HepG2 (cell line): ENCODE results near the gene SOX5. TPM values are rescaled to one million over a fixed set of nuclear protein-coding genes. Genes with fewer than 3 reads are reported as not detected.

Experiments used
- ATAC-seq: fragments of 200-7000 bp; cut with Tn5 transposase; 3 replicates; pipeline ENCODE4 v1.9.1; 2020; ENCODE audit warnings: mild to moderate bottlenecking, moderate library complexity
- BruUV-seq: library from RNA; stranded (reverse); fragments of 400-500 nt; replicated peaks from 2 replicates; lab custom pipeline; 2021; lab: Mats Ljungman, UMichigan
- CTCF ChIA-PET: fragments of 300-600 bp; formaldehyde crosslinking; extraction: SDS; loops from one replicate; lab custom pipeline; 2021; ENCODE audit warnings: low total read pairs, inconsistent platforms, low intra/inter-chr PET ratio; lab: Yijun Ruan, JAX
- POLR2A ChIA-PET: fragments of 350-600 bp; sonication (Branson Sonifier 250); formaldehyde crosslinking; loops from one replicate; lab custom pipeline; 2020; ENCODE audit warnings: antibody characterized with exemption, inconsistent platforms; lab: Yijun Ruan, JAX
- DNase-seq: peaks from one replicate; pipeline ENCODE4 v3.0.0-alpha.2; 2015; ENCODE audit warnings: low spot score
- FAIRE-seq: peaks from 3 replicates; lab custom pipeline; 2011; peaks lifted over from hg19 to GRCh38; lab: Jason Lieb, UNC
- H2AFZ ChIP-seq: one replicate; pipeline ENCODE4 v1.6.1; 2011; ENCODE audit warnings: low read length, inconsistent platforms
- H3K27ac ChIP-seq: fragments of 300-600 bp; 3 replicates; pipeline ENCODE4 v1.8.0; 2011; ENCODE audit warnings: mixed run types, mild to moderate bottlenecking, mixed read lengths, low read length, inconsistent platforms; ENCODE audit not compliant: insufficient read depth; ENCODE audit errors: extremely low read length
- H3K27me3 ChIP-seq, 2 experiments: fragments of 200-600 bp in 1 of 2; 2 replicates in 1 of 2; 3 replicates in 1 of 2; pipeline versions ENCODE4 v1.6.0 to v1.8.0; 2011; ENCODE audit warnings: low read length in 2 of 2, mild to moderate bottlenecking in 2 of 2, moderate library complexity in 2 of 2, inconsistent platforms in 1 of 2; ENCODE audit not compliant: insufficient read depth in 2 of 2, control insufficient read depth in 1 of 2
- H3K36me3 ChIP-seq, 2 experiments: fragments of 200-600 bp in 1 of 2; replicated peaks in 1 of 2; 2 replicates in 1 of 2; 3 replicates in 1 of 2; pipeline versions ENCODE4 v1.5.1 to v1.8.0; 2011; ENCODE audit warnings: low read length in 2 of 2, inconsistent platforms in 1 of 2; ENCODE audit not compliant: insufficient read depth in 2 of 2, control insufficient read depth in 1 of 2
- H3K4me1 ChIP-seq: 2 replicates; pipeline ENCODE4 v1.5.1; 2012; ENCODE audit warnings: low read length, inconsistent platforms; ENCODE audit not compliant: insufficient read depth
- H3K4me2 ChIP-seq: 2 replicates; pipeline ENCODE4 v1.6.0; 2011; ENCODE audit warnings: low read depth, low read length, inconsistent platforms
- H3K4me3 ChIP-seq, 3 experiments: fragments of 200-600 bp in 1 of 3; sonication (generic), shearing (Covaris generic) in 1 of 3; replicated peaks in 1 of 3; 2 replicates each; pipeline ENCODE4 v1.5.1; 2011 to 2016; ENCODE audit warnings: low read length in 3 of 3, inconsistent platforms in 2 of 3, low read depth in 2 of 3, mild to moderate bottlenecking in 2 of 3, control low read depth in 1 of 3, mixed read lengths in 1 of 3; ENCODE audit not compliant: insufficient read depth in 1 of 3
- H3K79me2 ChIP-seq: one replicate; pipeline ENCODE4 v1.6.1; 2011; ENCODE audit warnings: low read length, inconsistent platforms; ENCODE audit not compliant: insufficient read depth
- H3K9ac ChIP-seq: 2 replicates; pipeline ENCODE4 v1.6.0; 2011; ENCODE audit warnings: mild to moderate bottlenecking, low read depth, low read length, inconsistent platforms; ENCODE audit not compliant: insufficient read depth
- H3K9me3 ChIP-seq: 2 replicates; pipeline ENCODE4 v1.5.1; 2012; ENCODE audit warnings: mild to moderate bottlenecking, low read length
- H4K20me1 ChIP-seq: 2 replicates; pipeline ENCODE4 v1.6.0; 2011; ENCODE audit warnings: inconsistent platforms, mild to moderate bottlenecking, low read length, moderate library complexity; ENCODE audit not compliant: insufficient read depth
- FOXA1 ChIP-seq, 2 experiments: fragments of 450-650 bp in 1 of 2; sonication (generic) in 1 of 2; formaldehyde crosslinking in 1 of 2; IDR thresholded peaks; 2 replicates each; pipeline versions ENCODE4 v1.4.0 to v1.6.1; 2016 to 2020; ENCODE audit warnings: missing genetic modification reagents in 1 of 2
- FOXK1 ChIP-seq: sonication (generic); formaldehyde crosslinking; IDR thresholded peaks from 2 replicates; pipeline ENCODE4 v1.4.0; 2020; ENCODE audit warnings: low read depth, missing genetic modification reagents, borderline replicate concordance
- KAT8 ChIP-seq: IDR thresholded peaks from 2 replicates; pipeline ENCODE4 v1.6.1; 2016; ENCODE audit warnings: missing genetic modification reagents, missing compliant biosample characterization
- MYC ChIP-seq: sonication (generic); formaldehyde crosslinking; IDR thresholded peaks from 2 replicates; pipeline ENCODE4 v1.9.0; 2021; ENCODE audit warnings: missing genetic modification reagents, borderline replicate concordance
- PPARG ChIP-seq: conservative IDR thresholded peaks from 2 replicates; pipeline ENCODE4 v1.6.1; 2016; ENCODE audit warnings: missing biosample characterization, missing genetic modification reagents
- SKI ChIP-seq: fragments of 450-650 bp; IDR thresholded peaks from one replicate; pipeline ENCODE4 v1.6.1; 2018; ENCODE audit warnings: mild to moderate bottlenecking; ENCODE audit not compliant: partially characterized antibody
- SP2 ChIP-seq: sonication (generic); formaldehyde crosslinking; IDR thresholded peaks from 2 replicates; pipeline ENCODE4 v1.5.1; 2020; ENCODE audit warnings: mild to moderate bottlenecking, missing genetic modification reagents
- SPEN ChIP-seq: sonication (generic); formaldehyde crosslinking; IDR thresholded peaks from 2 replicates; pipeline ENCODE4 v1.5.1; 2020; ENCODE audit warnings: low read depth, mild to moderate bottlenecking, missing genetic modification reagents
- TGIF2 ChIP-seq: IDR thresholded peaks from 2 replicates; pipeline ENCODE4 v1.6.1; 2016; ENCODE audit warnings: control low read depth, missing compliant biosample characterization
- ZBTB20 ChIP-seq: sonication (generic); formaldehyde crosslinking; IDR thresholded peaks from 2 replicates; pipeline ENCODE4 v1.8.1; 2023; ENCODE audit warnings: missing genetic modification reagents, low read depth, mild to moderate bottlenecking, borderline replicate concordance
- ZNF709 ChIP-seq: sonication (generic); formaldehyde crosslinking; IDR thresholded peaks from 2 replicates; pipeline ENCODE4 v1.5.0; 2020; ENCODE audit warnings: mild to moderate bottlenecking, missing genetic modification reagents
- ZSCAN20 ChIP-seq: sonication (generic); formaldehyde crosslinking; IDR thresholded peaks from 2 replicates; pipeline ENCODE4 v1.4.0; 2020; ENCODE audit warnings: missing genetic modification reagents, mild to moderate bottlenecking, borderline replicate concordance
- WGBS: methylation state at CpG from one replicate; pipeline ENCODE4 v1.1.6; 2017; ENCODE audit warnings: low lambda C conversion rate; 5-methylcytosine and 5-hydroxymethylcytosine counted together
- in situ Hi-C: cut with HindIII; loops from 2 replicates; pipeline ENCODE4 v1.10.0; 2017; ENCODE audit warnings: low pct_unique_long_range_greater_than_20kb; ENCODE audit not compliant: extremely low pct_ligation_motif_present
- intact Hi-C: fragments of 100-400 bp; cut with micrococcal nuclease; formaldehyde crosslinking; loops from one replicate; pipeline ENCODE4 v1.10.0; 2022; ENCODE audit not compliant: unreplicated experiment
- polyA plus RNA-seq, 8 experiments: library from polyadenylated mRNA; depleted of rRNA in 3 of 8; stranded (reverse) in 7 of 8; unstranded in 1 of 8; fragments of >200 nt; fragmentation: Illumina TruSeq in 4 of 8; extraction: Trizol in 4 of 8; gene quantifications; 2 replicates each; pipeline versions ENCODE4 v1.2.1 to v1.2.3, GENCODE V29; 2011 to 2016; ENCODE audit warnings: low read depth in 4 of 8, missing spikeins in 1 of 8, mixed read lengths in 1 of 8; ENCODE audit not compliant: insufficient read depth in 1 of 8
- total RNA-seq, 5 experiments: library from RNA; depleted of rRNA; stranded (reverse); fragments of >200 nt; fragmentation: Illumina TruSeq; extraction: Trizol; gene quantifications; 2 replicates each; pipeline ENCODE4 v1.2.3, GENCODE V29; 2016; ENCODE audit warnings: low read depth in 1 of 5
- TF ChIP-seq, protein P1 (sequence below): sonication (generic); formaldehyde crosslinking; IDR thresholded peaks from 2 replicates; pipeline ENCODE4 v1.8.0; 2022; ENCODE audit warnings: missing genetic modification reagents, mild to moderate bottlenecking, moderate library complexity, borderline replicate concordance
- TF ChIP-seq, protein P2 (sequence below): sonication (generic); formaldehyde crosslinking; conservative IDR thresholded peaks from 2 replicates; pipeline ENCODE4 v1.4.0; 2020; ENCODE audit warnings: missing genetic modification reagents
- TF ChIP-seq, protein P3 (sequence below): sonication (generic); formaldehyde crosslinking; IDR thresholded peaks from 2 replicates; pipeline ENCODE4 v1.9.0; 2021; ENCODE audit warnings: missing genetic modification reagents, borderline replicate concordance
- TF ChIP-seq, protein P4 (sequence below): sonication (generic); formaldehyde crosslinking; IDR thresholded peaks from 2 replicates; pipeline ENCODE4 v1.8.0; 2022; ENCODE audit warnings: mild to moderate bottlenecking, missing genetic modification reagents; ENCODE audit not compliant: insufficient replicate concordance

Gene SOX5
- total and polyA plus RNA-seq, 2 of the 13 experiments (the other 11 are each of a cell fraction or from before 2014, with no cell fraction given), result 18.5 to 76.4 TPM

DNA sequence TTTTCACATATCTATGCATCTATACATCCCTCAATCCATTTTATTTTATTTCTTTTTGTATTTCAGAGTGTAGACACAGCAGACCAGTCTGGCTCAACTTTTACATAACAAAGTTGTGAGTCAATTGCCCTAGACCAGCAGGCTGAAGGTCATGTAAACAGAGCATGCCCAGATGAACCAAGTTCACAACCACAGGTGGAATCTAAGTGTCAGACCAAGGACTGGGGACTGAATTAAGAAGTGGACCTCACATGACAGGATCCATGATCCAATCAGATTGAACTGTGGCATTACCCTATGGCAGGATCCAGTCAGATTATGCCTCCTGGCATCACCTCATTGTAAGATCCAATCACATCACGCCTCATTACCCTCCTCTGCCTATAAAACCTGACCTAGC is 455.8 kb downstream of the SOX5 start:
- DNase-seq, result peak; percentile 62
- ATAC-seq, result peak; percentile 95
- ChIA-PET POLR2A (no interaction called here), CTCF (no interaction called here)
- Histone ChIP-seq H3K9ac (no peak overlapping the region), H3K27me3 (no peaks in the 10 kb centered on the region; a peak in 1 of 5 replicates), H3K27ac (no peak overlapping the region), H3K9me3 (0 out of 2 replicates have a peak, but pooled peaks cover 2% of the 10 kb centered on the region), H3K4me2 (no peak overlapping the region), H2AFZ (no peak overlapping the region), H3K4me1 (peaks cover 10% of the 10 kb centered on the region), H4K20me1 (no peaks in the 10 kb centered on the region), H3K4me3 (no peak overlapping the region), H3K36me3 (no peaks in the 10 kb centered on the region), H3K79me2 (no peaks in the 10 kb centered on the region)
- intact Hi-C loops (no loop called here), in situ Hi-C loops (no loop called here)
- WGBS, result 0% methylated on average over 1 of the region's 1 CpG
- BruUV-seq, result no TSS peak
- FAIRE-seq, result peak; percentile 62
- TF ChIP-seq, protein P1, sequence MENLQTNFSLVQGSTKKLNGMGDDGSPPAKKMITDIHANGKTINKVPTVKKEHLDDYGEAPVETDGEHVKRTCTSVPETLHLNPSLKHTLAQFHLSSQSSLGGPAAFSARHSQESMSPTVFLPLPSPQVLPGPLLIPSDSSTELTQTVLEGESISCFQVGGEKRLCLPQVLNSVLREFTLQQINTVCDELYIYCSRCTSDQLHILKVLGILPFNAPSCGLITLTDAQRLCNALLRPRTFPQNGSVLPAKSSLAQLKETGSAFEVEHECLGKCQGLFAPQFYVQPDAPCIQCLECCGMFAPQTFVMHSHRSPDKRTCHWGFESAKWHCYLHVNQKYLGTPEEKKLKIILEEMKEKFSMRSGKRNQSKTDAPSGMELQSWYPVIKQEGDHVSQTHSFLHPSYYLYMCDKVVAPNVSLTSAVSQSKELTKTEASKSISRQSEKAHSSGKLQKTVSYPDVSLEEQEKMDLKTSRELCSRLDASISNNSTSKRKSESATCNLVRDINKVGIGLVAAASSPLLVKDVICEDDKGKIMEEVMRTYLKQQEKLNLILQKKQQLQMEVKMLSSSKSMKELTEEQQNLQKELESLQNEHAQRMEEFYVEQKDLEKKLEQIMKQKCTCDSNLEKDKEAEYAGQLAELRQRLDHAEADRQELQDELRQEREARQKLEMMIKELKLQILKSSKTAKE (CRISPR knock-in tag), result 0 out of 2 replicates have a peak, but pooled peaks have one; percentile 34
- TF ChIP-seq ZNF709 (CRISPR knock-in tag) (no peak), PPARG (CRISPR knock-in tag) (peak; percentile 84), MYC (CRISPR knock-in tag) (no peak), SKI (peak; percentile 72), KAT8 (CRISPR knock-in tag) (peak; percentile 44; the same call in 1 of the 2 replicates), SPEN (CRISPR knock-in tag) (no peak), FOXA1 (IDR thresholded peaks at IDR 0.05) (no peak), FOXA1 (CRISPR knock-in tag; IDR thresholded peaks at IDR 0.05) (peak; percentile 49; the same call in 1 of the 2 replicates), ZBTB20 (CRISPR knock-in tag) (no peak), FOXK1 (CRISPR knock-in tag) (peak; percentile 57; the same call in 1 of the 2 replicates), TGIF2 (no peak), SP2 (no peak), ZSCAN20 (no peak)
- TF ChIP-seq, protein P2, sequence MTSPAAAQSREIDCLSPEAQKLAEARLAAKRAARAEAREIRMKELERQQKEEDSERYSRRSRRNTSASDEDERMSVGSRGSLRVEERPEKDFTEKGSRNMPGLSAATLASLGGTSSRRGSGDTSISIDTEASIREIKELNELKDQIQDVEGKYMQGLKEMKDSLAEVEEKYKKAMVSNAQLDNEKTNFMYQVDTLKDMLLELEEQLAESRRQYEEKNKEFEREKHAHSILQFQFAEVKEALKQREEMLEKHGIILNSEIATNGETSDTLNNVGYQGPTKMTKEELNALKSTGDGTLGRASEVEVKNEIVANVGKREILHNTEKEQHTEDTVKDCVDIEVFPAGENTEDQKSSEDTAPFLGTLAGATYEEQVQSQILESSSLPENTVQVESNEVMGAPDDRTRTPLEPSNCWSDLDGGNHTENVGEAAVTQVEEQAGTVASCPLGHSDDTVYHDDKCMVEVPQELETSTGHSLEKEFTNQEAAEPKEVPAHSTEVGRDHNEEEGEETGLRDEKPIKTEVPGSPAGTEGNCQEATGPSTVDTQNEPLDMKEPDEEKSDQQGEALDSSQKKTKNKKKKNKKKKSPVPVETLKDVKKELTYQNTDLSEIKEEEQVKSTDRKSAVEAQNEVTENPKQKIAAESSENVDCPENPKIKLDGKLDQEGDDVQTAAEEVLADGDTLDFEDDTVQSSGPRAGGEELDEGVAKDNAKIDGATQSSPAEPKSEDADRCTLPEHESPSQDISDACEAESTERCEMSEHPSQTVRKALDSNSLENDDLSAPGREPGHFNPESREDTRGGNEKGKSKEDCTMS (CRISPR knock-in tag), result no peak
- TF ChIP-seq, protein P3, sequence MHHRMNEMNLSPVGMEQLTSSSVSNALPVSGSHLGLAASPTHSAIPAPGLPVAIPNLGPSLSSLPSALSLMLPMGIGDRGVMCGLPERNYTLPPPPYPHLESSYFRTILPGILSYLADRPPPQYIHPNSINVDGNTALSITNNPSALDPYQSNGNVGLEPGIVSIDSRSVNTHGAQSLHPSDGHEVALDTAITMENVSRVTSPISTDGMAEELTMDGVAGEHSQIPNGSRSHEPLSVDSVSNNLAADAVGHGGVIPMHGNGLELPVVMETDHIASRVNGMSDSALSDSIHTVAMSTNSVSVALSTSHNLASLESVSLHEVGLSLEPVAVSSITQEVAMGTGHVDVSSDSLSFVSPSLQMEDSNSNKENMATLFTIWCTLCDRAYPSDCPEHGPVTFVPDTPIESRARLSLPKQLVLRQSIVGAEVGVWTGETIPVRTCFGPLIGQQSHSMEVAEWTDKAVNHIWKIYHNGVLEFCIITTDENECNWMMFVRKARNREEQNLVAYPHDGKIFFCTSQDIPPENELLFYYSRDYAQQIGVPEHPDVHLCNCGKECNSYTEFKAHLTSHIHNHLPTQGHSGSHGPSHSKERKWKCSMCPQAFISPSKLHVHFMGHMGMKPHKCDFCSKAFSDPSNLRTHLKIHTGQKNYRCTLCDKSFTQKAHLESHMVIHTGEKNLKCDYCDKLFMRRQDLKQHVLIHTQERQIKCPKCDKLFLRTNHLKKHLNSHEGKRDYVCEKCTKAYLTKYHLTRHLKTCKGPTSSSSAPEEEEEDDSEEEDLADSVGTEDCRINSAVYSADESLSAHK (CRISPR knock-in tag), result no peak
- TF ChIP-seq, protein P4, sequence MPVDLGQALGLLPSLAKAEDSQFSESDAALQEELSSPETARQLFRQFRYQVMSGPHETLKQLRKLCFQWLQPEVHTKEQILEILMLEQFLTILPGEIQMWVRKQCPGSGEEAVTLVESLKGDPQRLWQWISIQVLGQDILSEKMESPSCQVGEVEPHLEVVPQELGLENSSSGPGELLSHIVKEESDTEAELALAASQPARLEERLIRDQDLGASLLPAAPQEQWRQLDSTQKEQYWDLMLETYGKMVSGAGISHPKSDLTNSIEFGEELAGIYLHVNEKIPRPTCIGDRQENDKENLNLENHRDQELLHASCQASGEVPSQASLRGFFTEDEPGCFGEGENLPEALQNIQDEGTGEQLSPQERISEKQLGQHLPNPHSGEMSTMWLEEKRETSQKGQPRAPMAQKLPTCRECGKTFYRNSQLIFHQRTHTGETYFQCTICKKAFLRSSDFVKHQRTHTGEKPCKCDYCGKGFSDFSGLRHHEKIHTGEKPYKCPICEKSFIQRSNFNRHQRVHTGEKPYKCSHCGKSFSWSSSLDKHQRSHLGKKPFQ (CRISPR knock-in tag), result no peak
